CD4-positive, alpha-beta T cell treated with Interleukin-10 for 1 hour (primary cell): Measurements from ENCODE around the gene UQCC2.
A peak's percentile ranks its signal among the peaks of the same experiment; 100 is the strongest.

Source experiments
- DNase-seq: peaks from one replicate; pipeline ENCODE4 v3.0.0-alpha.2; 2020

The UQCC2 gene

DNA sequence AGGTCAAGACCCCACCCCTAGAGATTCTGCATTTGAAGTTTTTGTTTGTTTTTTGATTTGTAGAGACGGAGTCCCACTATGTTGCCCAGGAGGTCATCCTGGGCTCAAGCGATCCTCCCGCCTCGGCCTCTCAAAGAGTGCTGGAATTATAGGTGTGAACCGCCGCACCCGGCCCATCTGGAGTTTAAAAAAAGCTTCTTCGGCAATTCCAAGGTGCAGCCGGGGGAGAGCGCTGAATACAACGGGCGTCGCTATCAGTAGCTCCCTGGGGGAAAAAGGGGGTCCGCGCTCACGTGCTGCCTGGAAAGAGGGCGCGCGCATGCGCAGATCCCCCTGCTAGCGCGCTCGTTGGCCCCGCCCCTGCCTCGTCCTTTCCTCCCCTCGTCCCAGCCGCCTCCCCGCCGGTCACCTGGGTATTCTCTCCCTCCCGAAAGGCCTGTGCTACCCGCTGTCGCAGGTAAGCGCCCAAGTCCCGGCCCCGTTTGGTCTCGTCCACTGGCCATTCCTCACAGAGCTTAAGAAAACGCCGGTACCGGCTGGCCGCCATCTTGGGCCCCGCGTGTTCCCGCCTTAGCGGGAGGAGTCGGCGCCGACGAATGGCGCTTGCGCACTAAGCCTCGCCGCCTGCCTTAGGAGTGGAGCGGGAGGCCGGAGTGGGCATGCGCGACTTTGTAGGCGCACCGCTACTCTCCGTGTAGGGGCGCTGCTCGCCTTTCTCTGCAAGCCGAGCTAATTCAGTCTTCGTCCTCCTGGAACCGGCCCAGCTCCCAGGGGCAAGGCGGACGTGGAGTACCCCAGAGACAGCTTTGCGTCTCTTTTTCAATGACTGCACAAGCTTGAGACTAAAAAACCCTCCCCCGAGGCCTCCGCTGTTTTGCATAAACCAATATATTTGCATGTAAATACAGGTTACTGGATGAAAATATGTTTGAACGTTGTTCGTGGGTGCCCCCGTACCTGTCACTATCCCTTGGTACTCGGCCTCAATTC lies at the start of gene UQCC2:
UQCC2 (minus strand) TSS at position 561 of the 990 bp plus-strand sequence; CDS start at position 547, 14 bp downstream.
- peak; percentile 97 for DNase-seq

DNA sequence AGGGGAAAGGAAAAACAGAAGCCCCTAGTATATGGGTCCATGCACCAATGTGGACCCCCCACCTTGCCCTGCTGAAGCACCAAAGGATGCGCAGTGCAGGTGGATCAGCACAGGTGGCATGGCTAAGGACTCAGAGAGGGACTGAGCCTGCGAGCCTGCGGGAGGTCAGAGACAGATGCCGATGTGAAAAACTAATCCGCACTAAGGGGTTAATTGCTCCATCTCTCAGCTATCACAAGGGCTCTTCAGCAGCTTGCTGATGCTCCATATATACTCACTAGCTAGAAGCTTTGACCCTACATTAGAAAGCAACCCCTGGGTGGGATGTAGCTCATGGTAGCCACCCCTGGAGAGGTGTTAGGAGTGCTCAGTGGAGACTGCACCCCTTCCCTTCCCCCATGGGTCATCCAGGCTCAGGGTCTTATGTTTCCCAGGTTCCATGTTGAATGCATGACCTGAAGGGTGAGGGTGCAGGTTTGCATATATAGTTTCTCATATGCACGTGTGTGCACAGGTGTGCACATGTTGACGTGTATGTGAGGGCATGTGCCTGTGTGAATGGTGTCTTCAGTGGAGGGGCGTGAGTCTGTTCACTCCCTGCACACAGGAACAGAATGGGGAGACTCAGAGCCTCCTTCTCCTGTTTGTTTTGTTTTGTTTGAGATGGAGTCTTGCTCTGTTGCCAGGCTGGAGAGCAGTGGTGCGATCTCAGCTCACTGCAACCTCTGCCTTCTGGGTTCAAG lies 48.6 kb upstream of the UQCC2 start:
- no peak for DNase-seq

DNA sequence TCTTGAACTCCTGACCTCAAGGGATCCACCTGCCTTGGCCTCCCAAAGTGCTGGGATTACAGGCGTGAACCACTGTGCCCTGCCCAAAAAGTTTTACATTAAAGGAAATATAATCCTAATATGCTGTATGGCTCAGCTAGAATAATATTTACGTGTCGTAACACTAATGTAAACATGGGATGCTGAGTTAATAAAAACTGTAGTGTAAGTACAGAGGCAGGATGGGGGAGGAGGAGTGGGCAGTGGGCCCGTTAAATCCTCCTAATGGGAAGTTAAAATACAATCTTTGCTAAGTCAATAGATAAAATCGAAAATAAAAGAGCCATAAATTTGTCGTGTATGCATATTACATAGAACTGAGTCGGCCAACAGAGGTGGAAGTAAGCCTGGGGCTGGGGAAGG lies 47.3 kb upstream of the UQCC2 start:
- no peak for DNase-seq

DNA sequence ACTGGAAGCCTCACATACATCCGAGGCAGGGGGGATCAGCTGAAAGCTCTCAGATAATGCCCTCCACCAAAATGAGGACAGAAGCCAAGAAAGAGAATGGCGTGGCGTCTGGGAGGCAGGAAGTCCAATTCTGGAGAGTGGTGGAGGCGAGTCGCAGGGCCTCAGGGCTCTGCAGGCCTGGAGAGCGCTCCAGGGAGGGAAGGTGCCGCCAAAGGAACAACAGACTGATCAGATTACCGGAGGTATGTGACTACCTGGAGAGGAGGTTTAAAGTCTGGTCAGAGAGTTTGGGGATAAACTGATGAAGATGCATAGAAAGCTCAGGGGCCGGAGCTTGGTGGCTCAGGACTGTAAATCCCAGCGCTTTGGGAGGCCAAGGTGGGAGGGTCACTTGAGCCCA lies 46.4 kb upstream of the UQCC2 start:
- DNase-seq = no peak

DNA sequence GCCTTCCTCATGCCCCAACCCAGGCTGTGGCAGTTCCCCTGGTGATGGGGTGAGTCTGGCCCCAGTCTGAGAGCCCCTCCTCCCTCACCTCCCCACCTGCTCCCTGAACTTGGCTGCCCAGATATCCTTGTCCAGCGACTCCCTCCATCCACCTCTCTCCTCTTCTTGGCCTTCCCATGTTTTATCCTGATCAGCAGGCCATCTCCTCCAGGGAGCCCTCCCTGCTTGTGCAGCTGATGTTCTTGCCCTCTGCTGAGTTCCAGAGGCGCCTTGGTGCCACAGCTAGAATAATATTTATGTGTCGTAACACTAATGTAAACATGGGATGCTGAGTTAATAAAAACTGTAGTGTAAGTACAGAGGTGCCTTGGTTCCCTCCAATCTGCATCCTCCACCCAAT lies 45.6 kb upstream of the UQCC2 start:
- no peak for DNase-seq

DNA sequence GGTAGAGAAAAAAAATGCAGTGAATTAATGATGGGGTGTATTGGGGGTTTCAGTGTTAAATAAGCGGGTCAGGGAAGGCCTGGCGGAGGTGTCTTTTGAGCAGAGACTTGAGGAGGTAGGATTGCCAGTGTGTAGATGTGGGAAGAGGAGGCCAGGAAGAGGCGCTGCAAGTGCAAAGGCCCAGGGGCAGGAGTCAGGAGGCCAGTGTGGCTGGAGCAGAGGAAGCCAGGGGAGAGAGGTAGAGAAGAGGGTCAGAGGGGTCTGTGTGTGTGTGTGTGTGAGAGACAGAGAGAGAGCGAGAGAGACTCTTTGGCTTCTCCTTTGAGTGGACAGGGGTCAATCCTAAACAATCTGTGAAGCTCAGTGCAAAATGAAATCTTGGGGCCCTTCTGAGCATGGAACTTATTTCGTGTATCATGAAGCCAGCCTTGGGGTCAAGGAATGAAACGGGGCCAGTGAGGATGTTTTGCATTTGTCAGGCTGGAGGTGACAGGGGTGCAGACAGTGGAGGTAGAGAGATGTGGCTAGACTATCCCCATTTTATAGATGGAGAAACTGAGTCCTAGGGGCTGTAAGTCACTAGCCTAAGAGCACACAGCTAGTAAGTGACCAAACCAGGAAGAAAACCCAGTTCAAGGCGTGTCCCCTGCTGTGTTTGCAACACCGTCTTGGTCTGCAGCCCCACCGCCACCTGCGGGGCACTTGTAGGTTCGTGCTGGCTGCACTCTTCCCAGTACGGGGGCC lies 44.9 kb upstream of the UQCC2 start:
- no peak for DNase-seq

DNA sequence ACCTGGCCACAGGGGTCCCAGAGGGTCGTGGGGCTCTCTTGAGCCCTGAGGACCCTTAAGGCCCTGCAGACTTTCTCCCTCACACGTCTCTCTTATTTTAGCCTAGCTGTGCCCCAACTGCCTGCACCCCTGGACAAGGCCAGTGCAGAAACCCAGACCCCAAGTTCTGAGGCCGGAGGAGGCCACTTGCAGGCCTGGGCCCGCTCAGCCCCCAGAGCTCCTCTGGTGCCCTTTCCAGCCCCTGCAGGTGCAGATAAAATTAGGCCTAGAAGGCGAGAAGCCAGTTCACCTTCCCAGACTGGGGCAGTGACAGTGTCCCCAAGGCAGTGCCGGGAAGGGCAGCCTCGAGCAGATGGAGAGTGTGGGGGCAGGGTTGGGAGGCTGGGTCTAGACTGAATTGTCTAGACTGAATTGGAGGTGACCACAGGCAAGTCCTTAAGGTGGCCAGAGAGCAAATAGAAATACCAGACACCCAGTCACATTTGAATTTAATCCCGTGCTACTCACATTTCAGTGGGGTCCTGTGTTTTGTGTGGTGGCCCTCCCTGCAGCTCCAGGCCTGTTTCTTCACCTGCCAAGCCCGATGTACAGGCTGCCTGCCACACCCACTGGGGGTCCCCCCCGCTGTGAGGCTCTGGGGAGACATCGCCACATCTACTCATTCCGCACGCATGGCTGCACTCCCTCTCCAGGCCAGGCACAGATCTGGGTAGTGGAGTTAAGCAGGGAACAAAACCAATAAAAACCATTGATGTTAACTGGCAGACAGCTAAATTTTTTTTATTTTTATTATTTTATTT lies 43.8 kb upstream of the UQCC2 start:
- no peak for DNase-seq

DNA sequence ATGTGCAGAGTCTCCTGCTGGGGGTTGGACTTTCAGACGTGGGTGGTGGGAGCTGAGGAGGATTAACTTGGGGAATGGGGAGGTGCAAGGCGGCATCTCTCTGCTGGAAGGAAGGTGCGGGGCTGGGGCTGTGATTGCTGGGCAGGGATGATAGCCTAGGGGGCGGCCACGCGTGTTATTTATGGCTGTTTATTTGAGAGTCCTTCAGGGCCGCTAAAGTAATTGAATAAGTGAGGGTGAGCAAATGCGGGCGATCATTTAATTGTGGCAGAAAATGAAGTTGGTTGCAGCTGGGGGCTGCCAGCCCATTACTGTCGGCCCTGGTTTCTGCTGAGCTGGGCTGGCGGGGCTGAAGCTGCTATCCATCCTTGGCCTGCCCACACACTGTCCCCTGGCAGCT lies 42.7 kb upstream of the UQCC2 start:
- DNase-seq = no peak

DNA sequence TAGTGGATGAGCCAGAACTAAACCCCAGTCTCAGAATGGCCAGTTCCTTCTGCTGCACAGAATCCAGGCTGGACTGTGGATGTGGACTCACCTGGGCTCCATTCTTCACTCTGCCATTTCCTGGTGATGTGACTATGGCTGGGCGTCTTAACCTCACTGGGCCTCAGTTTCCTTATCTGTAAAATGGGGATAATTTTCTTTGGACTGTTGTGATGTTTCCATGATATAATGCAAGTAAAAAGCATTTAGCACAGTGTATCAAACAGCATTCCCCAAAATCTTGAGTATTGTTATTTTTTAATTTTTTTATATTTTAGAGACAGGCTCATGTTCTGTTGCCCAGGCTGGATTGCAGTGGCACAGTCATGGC lies 41.1 kb upstream of the UQCC2 start:
- DNase-seq = no peak

DNA sequence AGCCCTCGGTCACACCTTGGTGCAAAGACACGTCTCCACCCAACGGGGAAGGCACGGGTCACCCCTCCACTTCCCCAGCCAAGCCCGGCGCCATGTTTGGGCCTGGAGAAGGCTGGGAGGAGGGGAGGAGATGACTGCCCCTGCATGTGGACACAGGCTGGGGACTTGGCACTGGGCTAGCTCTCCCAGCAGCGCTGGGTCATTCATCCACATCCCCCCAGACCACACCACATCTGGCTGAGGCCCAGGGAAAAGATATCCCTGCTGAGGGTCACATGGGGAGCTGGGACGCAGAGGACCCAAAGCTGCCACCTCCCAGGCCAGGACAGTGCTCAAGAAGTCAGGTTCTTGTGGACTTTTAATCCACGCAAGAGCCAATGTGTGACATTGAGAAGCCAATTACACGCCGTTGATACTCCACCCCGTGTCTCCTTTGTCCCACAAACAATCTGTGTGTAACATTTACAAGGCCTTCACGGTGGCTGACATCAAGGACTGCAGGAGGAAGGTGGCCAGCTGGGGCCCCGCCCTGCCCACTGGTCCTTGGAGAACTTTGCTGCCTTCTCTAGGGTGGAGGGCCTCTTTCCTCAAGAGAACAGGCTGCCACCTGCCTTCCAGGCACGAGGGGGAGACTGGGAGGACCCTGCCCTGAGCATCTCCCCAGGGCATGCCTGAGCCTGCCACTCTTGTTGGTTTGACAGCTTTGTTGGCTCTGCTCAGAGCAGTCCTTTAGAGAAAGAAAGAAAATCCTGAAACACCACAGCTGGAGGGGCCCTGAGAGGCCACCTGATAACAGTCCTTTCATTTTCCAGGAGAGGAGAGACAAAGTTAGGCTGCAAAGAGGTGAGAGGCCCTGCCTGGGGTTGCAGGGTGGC lies 40.5 kb upstream of the UQCC2 start:
- no peak for DNase-seq

DNA sequence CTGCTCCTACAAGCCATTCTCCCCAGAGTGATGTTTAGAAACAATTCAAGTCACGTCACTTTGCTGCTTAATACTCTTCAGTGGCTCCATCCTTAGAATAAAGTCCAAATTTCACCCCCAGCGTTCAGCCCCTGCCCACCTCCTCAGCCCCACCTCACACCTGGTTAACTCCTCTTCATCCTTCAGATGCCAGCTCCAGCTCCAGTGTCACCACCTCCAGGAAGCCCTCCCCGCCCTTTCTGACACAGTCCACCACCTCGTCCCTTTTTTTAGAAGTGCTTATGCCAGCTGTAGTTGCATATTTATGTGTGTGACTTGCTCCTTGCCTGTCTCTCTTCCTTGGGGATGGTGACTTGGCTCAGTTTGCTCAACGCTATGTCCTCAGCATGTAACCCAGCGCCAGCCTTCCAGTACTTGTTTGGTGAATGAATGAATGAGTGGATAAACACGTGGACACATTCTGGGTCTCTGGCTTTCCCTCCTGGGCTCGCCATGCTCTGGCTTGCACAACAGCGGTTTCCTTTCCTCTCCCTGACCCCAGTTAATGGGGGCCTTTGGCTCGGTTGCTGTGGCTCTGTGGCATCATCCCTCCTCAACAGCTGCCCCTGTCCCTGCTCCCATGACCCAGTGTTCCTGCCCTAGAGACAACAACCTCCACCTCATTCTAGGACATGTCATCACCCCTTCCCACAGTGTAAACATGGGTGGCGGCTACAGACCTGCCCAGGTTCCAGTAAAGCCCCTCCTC lies 38.9 kb upstream of the UQCC2 start:
- no peak for DNase-seq

DNA sequence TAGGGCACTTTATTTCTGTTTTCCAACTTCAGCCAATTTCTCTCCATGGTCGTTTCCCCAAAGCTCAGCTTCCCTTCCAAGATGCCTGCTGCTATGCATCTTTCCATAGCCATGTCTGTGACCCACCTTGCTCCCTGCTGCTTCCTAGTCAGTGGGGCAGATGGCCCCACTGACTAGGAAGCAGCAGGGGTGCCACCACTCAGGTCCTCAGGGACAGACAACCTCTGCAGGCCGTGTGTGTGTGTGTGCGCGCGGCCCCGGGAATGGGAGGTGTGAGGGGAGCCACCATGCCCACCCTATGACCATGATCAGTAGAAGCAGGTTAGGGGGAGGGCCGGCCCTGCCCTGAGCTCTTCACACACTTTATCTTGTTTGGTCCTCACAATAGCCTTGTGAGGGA lies 37.9 kb upstream of the UQCC2 start:
- no peak for DNase-seq

DNA sequence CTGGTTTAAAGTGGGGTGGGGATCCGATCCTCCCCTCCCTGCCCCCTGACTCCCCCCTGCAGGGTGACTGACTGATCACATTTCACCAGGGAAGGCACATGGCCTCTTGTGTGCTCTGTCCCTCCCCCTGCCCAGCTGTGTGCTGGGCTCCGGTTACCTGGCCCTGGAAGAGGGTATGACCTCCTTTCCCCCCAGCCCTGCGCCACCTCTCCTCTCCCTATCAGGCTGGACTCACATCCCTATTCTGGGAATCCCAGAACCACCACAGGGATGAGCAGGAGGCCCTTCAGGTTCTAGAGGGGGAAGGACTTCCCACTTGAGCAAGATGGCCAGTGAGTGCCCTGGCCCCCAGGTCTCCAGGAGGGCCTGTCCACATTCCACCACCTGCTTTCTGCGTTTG lies 37.3 kb upstream of the UQCC2 start:
- DNase-seq = no peak

DNA sequence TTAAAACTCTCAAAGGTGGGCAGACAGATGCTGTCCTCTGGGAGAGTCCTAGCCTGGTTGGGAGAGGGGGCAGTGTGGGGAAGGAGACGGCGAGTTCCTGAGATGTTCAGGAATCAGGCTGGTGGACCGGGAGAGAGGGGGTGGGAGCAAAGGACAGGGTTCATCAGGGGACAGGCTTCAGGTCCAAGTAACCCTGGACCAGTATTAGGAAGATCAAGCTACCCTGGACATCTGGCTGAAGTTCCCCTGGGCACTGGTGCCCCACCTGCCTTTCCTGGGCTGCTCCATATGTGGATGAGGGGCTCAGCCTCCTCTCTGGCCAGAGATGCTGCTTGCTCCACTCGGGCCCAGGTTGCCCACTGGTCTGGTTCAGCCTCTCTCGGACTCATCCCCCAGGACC lies 36.3 kb upstream of the UQCC2 start:
- DNase-seq = no peak

DNA sequence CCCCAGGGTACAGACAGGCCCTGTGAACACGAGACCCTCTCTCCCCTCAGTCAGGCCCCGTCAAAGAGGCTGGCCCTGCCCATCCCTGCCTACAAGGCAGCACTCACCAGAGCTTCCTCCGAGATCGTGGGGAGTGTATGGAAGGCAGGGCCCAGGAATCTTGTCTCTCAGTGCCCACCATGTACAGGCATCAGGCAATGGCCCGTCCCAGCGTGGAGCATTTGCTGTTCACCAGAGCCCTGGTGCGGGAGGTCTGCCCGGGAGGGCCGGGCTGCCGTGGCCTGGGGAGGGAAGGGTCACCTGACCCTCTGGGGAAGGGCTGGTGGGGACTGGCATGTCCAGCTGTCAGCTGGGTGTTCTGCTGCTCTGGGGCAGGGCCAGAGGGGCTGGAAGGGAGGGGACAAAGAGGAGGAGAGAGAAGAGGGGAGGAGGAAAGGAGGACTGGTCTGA lies 35.2 kb upstream of the UQCC2 start, which contains the start of gene IP6K3:
IP6K3 (minus strand) TSS at position 255 of the 450 bp plus-strand sequence. CDS start 11,429 bp downstream, outside the sequence.
- no peak for DNase-seq

DNA sequence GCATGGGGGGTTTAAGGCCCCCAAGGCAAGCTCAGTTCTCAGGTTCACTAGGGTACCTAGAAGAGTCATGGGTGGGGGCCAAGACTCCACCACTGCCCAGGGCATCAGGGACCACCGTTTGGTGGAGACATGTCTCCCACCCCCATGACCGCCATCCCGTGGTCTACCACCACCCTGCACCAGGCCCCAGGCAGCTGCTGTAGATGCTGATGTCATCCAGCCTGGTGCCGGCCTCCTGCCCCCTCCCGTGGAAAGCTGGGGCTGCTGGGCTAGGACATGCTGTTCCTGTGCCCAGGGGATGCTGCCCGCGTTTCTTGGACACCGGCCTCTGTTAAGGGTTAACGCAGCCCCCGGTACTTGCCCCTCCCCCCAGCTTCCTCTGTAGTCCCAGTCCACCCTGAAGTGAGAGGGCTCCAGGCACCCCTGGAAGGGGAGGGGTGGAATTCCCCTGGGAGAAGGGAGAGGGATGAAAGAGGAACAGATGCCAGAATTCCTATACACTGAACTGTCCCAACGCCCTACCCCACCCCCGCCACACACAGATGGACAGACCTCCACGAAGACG lies 34.6 kb upstream of the UQCC2 start:
- DNase-seq = no peak

DNA sequence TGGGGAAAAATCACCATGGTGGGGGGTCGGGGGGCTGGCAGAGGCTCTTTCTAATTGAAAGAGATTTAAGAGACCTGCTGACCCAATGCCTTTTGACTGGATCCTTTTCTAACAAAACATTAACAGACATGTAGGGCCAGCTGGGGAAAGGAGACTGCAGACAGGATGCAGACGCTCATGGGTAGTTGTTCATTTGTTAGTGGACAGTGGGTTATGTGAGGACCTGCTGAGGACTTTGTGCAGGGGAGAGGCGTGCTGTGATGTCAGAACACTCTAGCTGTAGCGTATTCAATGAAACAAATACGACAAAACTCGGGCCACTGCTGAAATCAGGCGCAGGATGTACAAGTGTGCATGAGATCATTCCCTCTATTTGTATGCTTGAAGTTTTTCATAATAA lies 34.0 kb upstream of the UQCC2 start:
- no peak for DNase-seq

DNA sequence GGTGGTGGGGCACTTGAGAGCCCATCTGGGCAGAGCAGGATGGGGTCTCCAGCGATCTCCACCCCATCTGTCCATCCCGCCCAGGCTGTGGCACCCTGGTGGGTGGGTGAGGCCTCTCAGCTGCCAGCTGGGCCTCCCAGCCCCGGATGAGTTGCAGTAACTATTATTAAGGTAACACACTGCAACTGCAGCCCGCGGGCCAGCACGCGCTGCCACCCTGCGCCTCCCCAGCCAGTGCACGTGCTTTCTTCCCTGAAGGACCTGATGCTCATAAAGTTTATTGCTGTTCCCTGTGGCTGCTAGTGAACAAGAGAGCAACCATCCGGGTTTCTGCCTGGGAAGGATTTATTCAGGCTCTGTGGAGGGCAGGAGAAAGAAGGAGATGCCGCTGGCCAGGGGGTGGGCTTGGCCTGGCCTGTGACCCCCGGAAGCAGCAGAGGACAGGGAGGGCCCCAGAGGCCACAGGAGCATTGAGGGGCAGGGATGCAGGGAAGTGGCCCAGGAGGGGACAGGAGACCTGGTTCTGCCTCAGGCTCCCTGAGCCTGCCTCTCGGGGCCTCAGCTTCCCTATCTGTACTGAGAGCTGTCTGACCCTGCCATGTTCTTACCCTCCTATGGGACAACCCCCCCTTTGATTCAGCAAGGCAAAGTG lies 33.5 kb upstream of the UQCC2 start:
- no peak for DNase-seq

DNA sequence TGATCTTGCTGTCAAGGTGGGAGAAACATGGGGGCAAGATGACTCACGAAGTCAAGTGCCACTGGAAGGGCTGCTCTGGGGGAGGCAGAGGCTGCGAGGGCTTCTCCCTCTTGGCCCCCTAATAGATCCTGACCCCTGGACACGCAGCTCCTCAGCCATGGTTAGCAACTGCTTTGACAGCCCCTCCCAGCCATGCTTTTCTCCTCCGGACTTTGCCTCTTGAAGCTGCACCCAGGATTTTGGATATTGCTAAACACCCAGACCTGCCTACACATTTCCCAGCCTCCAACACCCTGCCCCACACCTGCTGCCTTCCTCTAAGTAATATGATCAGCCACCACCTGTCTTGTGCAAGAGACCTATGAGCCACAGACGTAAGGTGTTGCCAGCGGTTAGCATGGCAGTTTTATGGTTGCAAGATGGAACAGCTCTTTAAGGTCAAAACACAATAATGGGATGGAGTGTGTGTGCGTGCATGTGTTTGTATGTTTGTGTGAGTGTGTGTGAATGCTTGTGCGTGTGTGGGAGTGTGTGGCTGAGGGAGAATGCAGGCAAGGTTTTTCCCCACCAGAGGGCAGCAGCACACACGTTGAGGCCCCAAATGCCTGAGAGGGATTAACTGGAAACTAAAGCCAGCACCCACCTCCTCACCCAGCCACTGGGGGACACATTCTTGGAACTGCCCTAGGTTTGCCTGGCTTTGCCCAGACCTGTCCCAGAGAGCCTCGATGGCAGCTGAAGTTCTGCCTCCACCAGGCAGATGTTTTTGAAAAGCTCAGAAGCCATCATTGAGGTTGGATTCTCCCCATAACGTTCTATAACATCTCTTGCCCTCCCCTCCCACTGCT lies 32.7 kb upstream of the UQCC2 start:
- peak; percentile 76 for DNase-seq
